NCI-H146 (cell line): Measurements from ENCODE around the gene ULK1.
A peak's percentile ranks its signal among the peaks of the same experiment; 100 is the strongest.
"Not testable (repeated sequence)": the region's sequence is repeated elsewhere in the genome, so short reads cannot be mapped to it uniquely, and the experiment has no call there.

Source experiments
- DNase-seq: peaks from one replicate; lab custom pipeline; 2025; lab: John Stamatoyannopoulos, UW

ULK1 gene

GRCh38 chr12:131862084-131862441 lies 32.4 kb upstream of the ULK1 start:
- no peak for DNase-seq

- DNase-seq = no peak
Observed at GRCh38 chr12:131862600-131862993, 31.8 kb upstream of the ULK1 start.

GRCh38 chr12:131862994-131863710 lies 31.3 kb upstream of the ULK1 start:
- DNase-seq = no peak

GRCh38 chr12:131863711-131864396 lies 30.6 kb upstream of the ULK1 start:
- DNase-seq = no peak

GRCh38 chr12:131864469-131864868 lies 30.0 kb upstream of the ULK1 start:
- no peak for DNase-seq

- DNase-seq = peak; percentile 13
Observed at GRCh38 chr12:131865180-131865875, 29.1 kb upstream of the ULK1 start.

GRCh38 chr12:131867471-131867870 lies 27.0 kb upstream of the ULK1 start:
- no peak for DNase-seq

GRCh38 chr12:131867891-131868675 lies 26.3 kb upstream of the ULK1 start:
- no peak for DNase-seq

- peak; percentile 78 for DNase-seq
Observed at GRCh38 chr12:131869871-131870418, 24.5 kb upstream of the ULK1 start.

GRCh38 chr12:131871677-131872076 lies 22.7 kb upstream of the ULK1 start:
- no peak for DNase-seq

GRCh38 chr12:131872154-131873051 lies 22.0 kb upstream of the ULK1 start:
- no peak for DNase-seq

GRCh38 chr12:131873293-131873692 lies 21.1 kb upstream of the ULK1 start:
- no peak for DNase-seq

GRCh38 chr12:131874972-131875371 lies 19.4 kb upstream of the ULK1 start:
- DNase-seq = not testable (repeated sequence)

GRCh38 chr12:131877216-131877615 lies 17.2 kb upstream of the ULK1 start:
- DNase-seq = not testable (repeated sequence)

- not testable (repeated sequence) for DNase-seq
Observed at GRCh38 chr12:131878436-131878835, 16.0 kb upstream of the ULK1 start.

GRCh38 chr12:131882804-131883520 lies 11.5 kb upstream of the ULK1 start:
- DNase-seq = no peak

GRCh38 chr12:131883521-131883900 lies 10.9 kb upstream of the ULK1 start:
- no peak for DNase-seq

- not testable (repeated sequence) for DNase-seq
Observed at GRCh38 chr12:131885076-131885475, 9.3 kb upstream of the ULK1 start.

GRCh38 chr12:131885543-131886057 lies 8.8 kb upstream of the ULK1 start:
- no peak for DNase-seq

- DNase-seq = not testable (repeated sequence)
Observed at GRCh38 chr12:131891722-131892121, 2.7 kb upstream of the ULK1 start.
